ENCODE data around the gene LTB4R.

LTB4R gene, protein sequence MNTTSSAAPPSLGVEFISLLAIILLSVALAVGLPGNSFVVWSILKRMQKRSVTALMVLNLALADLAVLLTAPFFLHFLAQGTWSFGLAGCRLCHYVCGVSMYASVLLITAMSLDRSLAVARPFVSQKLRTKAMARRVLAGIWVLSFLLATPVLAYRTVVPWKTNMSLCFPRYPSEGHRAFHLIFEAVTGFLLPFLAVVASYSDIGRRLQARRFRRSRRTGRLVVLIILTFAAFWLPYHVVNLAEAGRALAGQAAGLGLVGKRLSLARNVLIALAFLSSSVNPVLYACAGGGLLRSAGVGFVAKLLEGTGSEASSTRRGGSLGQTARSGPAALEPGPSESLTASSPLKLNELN
- total RNA-seq = 1.9 to 25.5 (median 9.2) reads per million in 18 experiments

- DNase-seq = peak; percentile 31 to 36
Measured at GRCh38 chr14:24310646-24311604, at the start of gene LTB4R. LTB4R (plus strand) TSS chr14:24311502; CDS start chr14:24315652, 4,150 bp downstream.

- DNase-seq = no peak
Measured at GRCh38 chr14:24261969-24262327, 49.4 kb upstream of the LTB4R start.

DNA sequence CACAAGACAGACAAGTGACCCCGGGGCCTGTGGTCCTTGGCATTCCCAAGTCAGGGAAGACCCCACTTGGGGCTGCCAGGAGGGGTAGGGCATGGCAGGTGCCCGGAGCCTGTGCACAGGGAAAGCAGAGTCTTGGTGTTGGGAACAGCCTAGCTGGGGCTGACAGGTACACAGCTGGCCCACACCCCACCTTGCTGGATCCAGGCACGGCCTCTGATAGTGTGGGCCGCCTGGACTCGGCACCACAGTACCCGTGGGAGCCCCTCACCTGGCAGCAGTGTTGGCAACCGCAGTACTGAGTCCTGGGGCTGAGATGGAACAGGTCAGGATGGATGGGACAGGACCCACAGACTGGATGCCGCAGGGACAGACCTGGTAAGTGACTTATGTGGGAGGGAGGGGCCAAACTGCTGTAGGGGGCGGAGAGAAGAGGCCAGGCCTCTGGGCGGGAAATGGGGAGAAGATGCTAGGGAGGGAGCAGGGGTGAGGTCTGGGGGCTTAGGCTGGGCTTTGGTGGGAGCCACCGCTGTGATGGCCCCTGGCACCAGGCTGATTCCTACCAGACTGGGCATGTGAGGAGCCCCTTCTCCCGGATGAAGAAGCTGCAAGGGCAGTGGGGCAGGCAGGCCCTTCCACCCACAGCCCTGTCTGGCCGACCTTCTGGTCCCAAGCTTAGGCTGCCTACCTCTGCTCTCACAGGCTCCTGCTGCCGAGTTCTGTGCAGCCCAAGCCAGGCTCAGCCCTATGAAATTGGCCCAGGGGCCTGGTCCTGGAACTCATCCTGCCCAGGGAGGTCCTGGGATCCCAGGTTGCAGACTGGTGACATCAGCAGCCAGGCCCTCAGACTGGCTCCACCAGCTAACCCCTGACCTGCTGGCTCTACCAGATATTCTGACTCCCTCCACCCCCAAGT is 48.2 kb upstream of the LTB4R start, which contains the start of gene TGM1:
TSS of gene TGM1 (minus strand) at position 357 of the 913 bp plus-strand sequence. CDS start 825 bp downstream, outside the sequence.
- no peak for DNase-seq

DNA sequence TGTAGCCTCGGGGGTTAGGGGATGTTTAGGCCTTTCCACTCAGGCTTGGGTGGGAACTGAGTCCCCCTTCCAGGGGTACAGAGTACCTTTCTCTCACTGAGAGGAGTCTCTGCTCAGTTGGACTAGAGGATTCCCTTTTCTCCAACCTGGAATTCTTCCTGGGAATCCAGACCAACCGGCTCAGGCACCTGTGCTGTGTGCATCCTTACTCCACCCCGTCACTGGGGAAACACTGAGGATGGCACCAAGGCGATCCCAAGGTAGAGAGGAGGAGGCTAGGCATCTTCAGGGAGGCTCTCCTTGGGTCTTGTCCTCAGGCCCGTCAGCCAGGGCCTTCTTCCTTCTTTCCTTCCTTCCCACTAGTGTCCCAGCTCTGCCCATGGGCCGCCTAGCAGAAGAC is 47.5 kb upstream of the LTB4R start:
- no peak for DNase-seq

GRCh38 chr14:24264298-24264697 is 47.0 kb upstream of the LTB4R start:
- DNase-seq = no peak

- DNase-seq = no peak
Measured at GRCh38 chr14:24266344-24267244, 44.7 kb upstream of the LTB4R start.

GRCh38 chr14:24267516-24267915 is 43.8 kb upstream of the LTB4R start:
- DNase-seq = no peak

- DNase-seq = no peak
Measured at GRCh38 chr14:24268225-24268624, 43.1 kb upstream of the LTB4R start.

DNA sequence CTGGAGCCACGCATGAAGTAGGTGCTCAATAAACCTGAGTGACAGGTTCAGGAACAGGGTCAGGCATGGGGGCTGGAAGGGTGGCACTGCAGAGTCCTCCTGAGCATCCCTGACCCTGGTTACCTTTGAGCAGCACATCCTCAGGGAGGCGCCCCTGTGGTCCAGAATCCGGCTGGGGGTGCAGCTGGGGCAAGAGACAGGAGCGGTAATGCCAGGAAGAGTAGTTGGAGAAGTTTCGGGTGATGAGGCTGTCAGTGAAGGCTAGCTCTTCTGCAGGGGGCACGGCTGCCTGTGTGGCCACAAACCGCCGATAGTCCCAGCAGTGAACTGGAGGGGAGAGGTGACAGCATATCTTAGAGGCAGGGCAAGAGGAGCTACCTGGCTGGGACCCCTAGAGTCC is 41.9 kb upstream of the LTB4R start:
- no peak for DNase-seq

DNA sequence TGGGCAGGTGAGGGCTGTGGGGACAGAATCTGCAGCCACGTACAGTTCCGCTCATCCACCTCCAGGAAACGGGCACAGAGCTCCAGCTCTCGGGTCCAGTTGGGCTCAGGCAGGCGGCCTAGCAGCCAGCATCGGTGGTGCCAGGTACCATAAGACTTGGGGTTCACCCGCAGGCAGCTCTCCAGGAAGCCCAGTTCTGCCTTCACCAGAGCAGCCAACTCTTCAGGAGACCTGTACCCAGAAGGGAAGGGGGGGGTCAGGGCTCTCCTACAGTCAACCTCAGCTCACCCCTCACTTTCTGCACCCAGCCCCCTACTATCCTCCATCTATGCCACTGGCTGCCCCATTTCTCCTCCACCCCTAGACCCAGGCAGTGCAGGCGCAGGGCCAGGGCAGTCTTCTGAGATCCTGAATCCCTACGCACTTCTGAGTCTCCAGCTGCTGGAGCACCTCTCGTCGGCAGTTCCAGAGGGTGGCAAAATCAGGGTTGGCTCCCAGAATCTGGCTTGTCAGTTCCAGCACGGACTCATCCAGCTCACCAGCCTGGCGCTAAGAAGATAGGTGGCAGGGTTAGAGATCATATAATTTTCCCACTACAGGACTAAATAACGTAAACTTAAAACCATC is 41.3 kb upstream of the LTB4R start:
- no peak for DNase-seq

GRCh38 chr14:24270537-24271133 is 40.7 kb upstream of the LTB4R start:
- DNase-seq = no peak

- peak; percentile 80 to 90 for DNase-seq
Measured at GRCh38 chr14:24271134-24271833, 40.0 kb upstream of the LTB4R start, which contains the start of gene RABGGTA. RABGGTA (minus strand) TSS chr14:24271597; CDS start chr14:24271115, 482 bp downstream.

GRCh38 chr14:24271834-24272263 is 39.5 kb upstream of the LTB4R start:
- no peak for DNase-seq

GRCh38 chr14:24272467-24272866 is 38.8 kb upstream of the LTB4R start:
- peak; percentile 16 to 17 for DNase-seq

- DNase-seq = peak; percentile 57 to 67
Measured at GRCh38 chr14:24273422-24273998, 37.8 kb upstream of the LTB4R start.

GRCh38 chr14:24274101-24274543 is 37.2 kb upstream of the LTB4R start:
- peak; percentile 83 to 87 for DNase-seq

DNA sequence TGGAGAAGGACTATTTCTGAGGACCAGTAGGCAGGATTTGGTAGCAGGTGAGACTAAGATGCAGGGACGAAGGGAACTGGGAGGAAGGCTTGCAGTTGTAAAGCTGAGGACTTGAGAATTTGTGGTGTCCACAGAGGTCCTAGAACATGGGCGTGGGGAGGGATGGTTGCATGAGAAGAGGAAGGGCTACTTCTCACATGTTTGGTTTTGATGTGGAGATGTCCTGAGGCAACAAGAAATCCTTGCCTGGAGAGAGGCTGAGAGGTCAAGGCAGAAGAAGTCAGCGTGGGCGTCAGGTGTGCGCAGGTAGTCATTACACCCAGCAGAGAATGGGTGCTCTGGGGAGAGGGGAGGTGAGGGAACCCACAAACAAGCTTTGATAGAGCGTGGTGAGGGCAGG is 34.2 kb upstream of the LTB4R start:
- peak; percentile 63 to 74 for DNase-seq

DNA sequence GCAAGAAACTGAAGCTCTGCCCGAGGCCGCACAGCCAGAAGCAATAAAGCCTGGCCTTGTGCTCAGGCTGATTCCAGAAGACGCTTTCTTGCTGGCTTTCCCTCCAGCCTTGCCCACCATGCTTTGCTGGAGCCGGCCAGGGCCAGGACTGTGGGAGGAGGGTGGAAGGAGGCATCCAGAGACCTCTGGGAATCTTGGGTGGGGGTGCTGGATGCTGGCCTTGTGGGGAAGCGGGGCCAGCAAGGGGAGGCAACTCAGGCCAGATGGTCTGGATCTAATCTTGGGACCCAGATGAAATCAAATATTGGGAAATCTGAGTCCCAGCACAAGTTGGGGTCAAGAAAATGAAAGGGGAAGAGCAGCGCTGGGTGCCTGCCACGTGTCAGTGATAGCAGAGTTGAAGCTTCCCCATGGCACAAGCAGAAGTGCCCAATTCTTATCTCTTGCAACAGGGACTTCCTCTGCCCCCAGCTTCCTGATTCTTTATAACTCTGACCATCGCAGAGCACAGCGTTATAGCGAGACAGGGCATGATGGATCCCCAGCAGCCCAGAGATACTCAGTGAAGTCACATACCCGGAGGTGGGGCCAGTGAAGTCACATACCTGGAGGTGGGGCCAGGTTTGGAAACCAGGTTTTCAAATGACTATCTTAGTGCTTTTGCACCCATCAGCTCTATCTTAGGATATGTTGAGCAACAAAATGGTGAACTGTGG is 33.5 kb upstream of the LTB4R start:
- DNase-seq = peak; percentile 91 to 95
